GM23248 (cell line): ENCODE data around the gene COMMD1. TPM values are rescaled to one million over a fixed set of nuclear protein-coding genes. Genes with fewer than 3 reads are reported as not detected.

Source experiments
- DNase-seq: peaks from one replicate; pipeline ENCODE4 v3.0.0-alpha.2; 2015
- H2AFZ ChIP-seq: fragments of 200-600 bp; sonication (generic); 2 replicates; pipeline ENCODE4 v1.6.1; 2016; ENCODE audit warnings: antibody characterized with exemption
- H3F3A ChIP-seq: fragments of 200-600 bp; sonication (generic); 2 replicates; pipeline ENCODE4 v1.6.1; 2016; ENCODE audit warnings: mild to moderate bottlenecking, antibody characterized with exemption, mixed run types; ENCODE audit not compliant: insufficient read depth
- H3K27ac ChIP-seq: fragments of 200-600 bp; sonication (generic); 2 replicates; pipeline ENCODE4 v1.5.1; 2016; ENCODE audit warnings: mild to moderate bottlenecking
- H3K27me3 ChIP-seq: fragments of 200-600 bp; sonication (generic); replicated peaks from 2 replicates; pipeline ENCODE4 v1.6.1; 2016; ENCODE audit warnings: mild to moderate bottlenecking; ENCODE audit not compliant: insufficient read depth
- H3K36me3 ChIP-seq: fragments of 200-600 bp; sonication (generic); 2 replicates; pipeline ENCODE4 v1.6.1; 2016; ENCODE audit warnings: low read depth, mild to moderate bottlenecking
- H3K4me1 ChIP-seq: fragments of 200-600 bp; sonication (generic); 2 replicates; pipeline ENCODE4 v1.6.1; 2016; ENCODE audit warnings: mild to moderate bottlenecking; ENCODE audit not compliant: insufficient read depth
- H3K4me2 ChIP-seq: fragments of 200-600 bp; sonication (generic); one replicate; pipeline ENCODE4 v1.6.1; 2016; ENCODE audit warnings: mild to moderate bottlenecking; ENCODE audit not compliant: unreplicated experiment
- H3K4me3 ChIP-seq: fragments of 200-600 bp; sonication (generic); 2 replicates; pipeline ENCODE4 v1.5.1; 2016; ENCODE audit warnings: mild to moderate bottlenecking
- H3K79me2 ChIP-seq: fragments of 200-600 bp; sonication (generic); 2 replicates; pipeline ENCODE4 v1.6.1; 2016; ENCODE audit warnings: mild to moderate bottlenecking; ENCODE audit not compliant: insufficient read depth
- H3K9ac ChIP-seq: fragments of 200-600 bp; sonication (generic); 2 replicates; pipeline ENCODE4 v1.6.1; 2016; ENCODE audit warnings: mild to moderate bottlenecking
- H3K9me2 ChIP-seq: fragments of 200-600 bp; sonication (generic); 2 replicates; pipeline ENCODE4 v1.6.1; 2016; ENCODE audit warnings: mixed run types, mild to moderate bottlenecking, moderate library complexity; ENCODE audit not compliant: insufficient read depth
- H3K9me3 ChIP-seq: fragments of 200-600 bp; sonication (generic); one replicate; pipeline ENCODE4 v1.6.1; 2017; ENCODE audit warnings: low read depth
- H4K20me1 ChIP-seq: fragments of 200-600 bp; sonication (generic); 2 replicates; pipeline ENCODE4 v1.6.0; 2016; ENCODE audit not compliant: insufficient read depth
- EZH2 ChIP-seq: fragments of 200-600 bp; sonication (generic); IDR thresholded peaks from 2 replicates; pipeline ENCODE4 v1.6.1; 2018; ENCODE audit warnings: antibody characterized with exemption, mild to moderate bottlenecking; ENCODE audit not compliant: insufficient read depth, poor library complexity, severe bottlenecking
- EZH2phosphoT487 ChIP-seq: fragments of 200-600 bp; sonication (generic); IDR thresholded peaks from 2 replicates; pipeline ENCODE4 v1.6.1; 2018; ENCODE audit warnings: antibody characterized with exemption, moderate library complexity, mild to moderate bottlenecking, low read depth; ENCODE audit not compliant: insufficient read depth
- WGBS, 2 experiments: methylation state at CpG; one replicate each; pipeline ENCODE4 v1.1.6; 2015 to 2017; ENCODE audit warnings: low lambda C conversion rate in 2 of 2, low coverage in 1 of 2; ENCODE audit errors: missing lambda C conversion rate in 2 of 2; 5-methylcytosine and 5-hydroxymethylcytosine counted together
- in situ Hi-C: fragments of 300-500 bp; cut with MboI; formaldehyde crosslinking; loops from 2 replicates; pipeline ENCODE4 v1.15.0; 2020
- polyA plus RNA-seq: library from polyadenylated mRNA; unstranded; fragments of >200 nt; fragmentation: Nextera tagmentation; extraction: Ambion mirVana; gene quantifications from 2 replicates; pipeline ENCODE4 v1.2.1, GENCODE V29; 2016
- total RNA-seq: library from RNA; depleted of rRNA; stranded (reverse); fragments of >200 nt; shearing (Covaris generic); gene quantifications from 2 replicates; pipeline ENCODE4 v1.2.3, GENCODE V29; 2014

The COMMD1 gene
- total and polyA plus RNA-seq, 2 experiments from 2014 or later = 40.5 to 74.2 TPM

GRCh38 chr2:61984682-61985081, 79.2 kb downstream of the COMMD1 start:
- Histone ChIP-seq H2AFZ (no peak overlapping the region), H3K36me3 (no peaks in the 10 kb centered on the region), H3K9me2 (no peaks in the 10 kb centered on the region), H3K4me1 (no peaks in the 10 kb centered on the region), H3K4me2 (no peak overlapping the region), H3F3A (no peaks in the 10 kb centered on the region), H4K20me1 (no peaks in the 10 kb centered on the region), H3K27ac (no peak overlapping the region), H3K9me3 (no peaks in the 10 kb centered on the region), H3K27me3 (no peaks in the 10 kb centered on the region), H3K9ac (no peak overlapping the region), H3K4me3 (no peak overlapping the region), H3K79me2 (peaks cover 24% of the 10 kb centered on the region)
- 100% methylated on average over 1 of the region's 1 CpG; no CpG with 5 or more reads in 1 of the 2 experiments for WGBS, 2 experiments
- TF ChIP-seq EZH2 (no peak), EZH2phosphoT487 (no peak)
- no peak for DNase-seq
- in situ Hi-C loops = no loop called here

GRCh38 chr2:61988462-61989366, 83.2 kb downstream of the COMMD1 start:
- Histone ChIP-seq H3K27me3 (no peaks in the 10 kb centered on the region), H3F3A (no peaks in the 10 kb centered on the region), H3K9ac (no peak overlapping the region), H4K20me1 (no peaks in the 10 kb centered on the region), H3K4me2 (no peak overlapping the region), H3K9me2 (no peaks in the 10 kb centered on the region), H3K4me3 (no peak overlapping the region), H3K9me3 (no peaks in the 10 kb centered on the region), H3K4me1 (no peaks in the 10 kb centered on the region), H3K79me2 (peaks cover 13% of the 10 kb centered on the region; the same call in 1 of the 2 replicates), H2AFZ (no peak overlapping the region), H3K36me3 (no peaks in the 10 kb centered on the region), H3K27ac (no peak overlapping the region)
- in situ Hi-C loops = no loop called here
- WGBS, 2 experiments = 75% methylated on average over 6 of the region's 6 CpGs
- TF ChIP-seq EZH2phosphoT487 = no peak
- TF ChIP-seq EZH2 = no peak
- DNase-seq = peak; percentile 16

- 63 to 67% methylated on average over 3 of the region's 3 CpGs for WGBS, 2 experiments
- in situ Hi-C loops = loop anchor here (5.0 to 10.0 kb wide), 2 partner anchors 419 to 781 kb away; no protein-coding TSS in a partner anchor
- H3K4me3 ChIP-seq = no peak overlapping the region
- no peaks in the 10 kb centered on the region for H3K9me3 ChIP-seq
- H3K4me1 ChIP-seq = no peaks in the 10 kb centered on the region
- TF ChIP-seq EZH2 (no peak), EZH2phosphoT487 (no peak)
- H3K27me3 ChIP-seq = no peaks in the 10 kb centered on the region
- H4K20me1 ChIP-seq = no peaks in the 10 kb centered on the region
- H3K36me3 ChIP-seq = no peaks in the 10 kb centered on the region
- peak; percentile 65 for DNase-seq
- H2AFZ ChIP-seq = no peak overlapping the region
- no peak overlapping the region for H3K27ac ChIP-seq
- H3K79me2 ChIP-seq = no peaks in the 10 kb centered on the region
- no peak overlapping the region for H3K9ac ChIP-seq
- no peaks in the 10 kb centered on the region for H3F3A ChIP-seq
- no peak overlapping the region for H3K4me2 ChIP-seq
- no peaks in the 10 kb centered on the region for H3K9me2 ChIP-seq
Measured at GRCh38 chr2:61993422-61994024, 88.0 kb downstream of the COMMD1 start.

GRCh38 chr2:61994531-61994930, 89.1 kb downstream of the COMMD1 start:
- DNase-seq = no peak
- H3K9me2 ChIP-seq = no peaks in the 10 kb centered on the region
- no peak overlapping the region for H3K27ac ChIP-seq
- H3K79me2 ChIP-seq = no peaks in the 10 kb centered on the region
- no peaks in the 10 kb centered on the region for H3K9me3 ChIP-seq
- 96 to 100% methylated on average over 1 of the region's 1 CpG for WGBS, 2 experiments
- TF ChIP-seq EZH2phosphoT487 = no peak
- H3K4me3 ChIP-seq = no peak overlapping the region
- H3F3A ChIP-seq = no peaks in the 10 kb centered on the region
- in situ Hi-C loops = loop anchor here (5.0 to 10.0 kb wide), 2 partner anchors 418 to 780 kb away; no protein-coding TSS in a partner anchor
- no peak overlapping the region for H3K9ac ChIP-seq
- no peaks in the 10 kb centered on the region for H3K27me3 ChIP-seq
- no peaks in the 10 kb centered on the region for H4K20me1 ChIP-seq
- no peak overlapping the region for H2AFZ ChIP-seq
- no peak overlapping the region for H3K4me2 ChIP-seq
- H3K36me3 ChIP-seq = no peaks in the 10 kb centered on the region
- H3K4me1 ChIP-seq = no peaks in the 10 kb centered on the region
